A549 (cell line): ENCODE measurements around the gene PYROXD2. TPM values are rescaled to one million over a fixed set of nuclear protein-coding genes. Genes with fewer than 3 reads are reported as not detected.
"Not testable (repeated sequence)": the region's sequence is repeated elsewhere in the genome, so short reads cannot be mapped to it uniquely, and the experiment has no call there.

Experiments used
- ATAC-seq, 2 experiments: fragments of 200-7000 bp in 1 of 2; fragments of >200 bp in 1 of 2; cut with Nextera tagmentation in 1 of 2; cut with Tn5 transposase in 1 of 2; 3 replicates each; pipeline versions ENCODE4 v1.8.0 to v1.9.1; 2018 to 2020; ENCODE audit warnings: mild to moderate bottlenecking in 1 of 2, moderate library complexity in 1 of 2
- CTCF ChIA-PET: fragments of 300-600 bp; sonication (Branson Sonifier 250); formaldehyde crosslinking; extraction: SDS; loops from one replicate; lab custom pipeline; 2021; ENCODE audit warnings: antibody characterized with exemption, inconsistent platforms; lab: Yijun Ruan, JAX
- POLR2A ChIA-PET: fragments of 350-600 bp; formaldehyde crosslinking; extraction: SDS; loops from one replicate; lab custom pipeline; 2021; ENCODE audit warnings: antibody characterized with exemption, inconsistent platforms; lab: Yijun Ruan, JAX
- DNase-seq, 2 experiments: peaks; one replicate each; pipeline versions ENCODE4 v3.0.0 to v3.0.0-alpha.2; 2011 to 2016; ENCODE audit warnings: low read depth in 1 of 2, low spot score in 1 of 2
- FAIRE-seq: peaks from 2 replicates; lab custom pipeline; 2011; peaks lifted over from hg19 to GRCh38; lab: Jason Lieb, UNC
- H3K27ac ChIP-seq, 2 experiments: fragments of >200 bp; sonication (Bioruptor Twin); formaldehyde crosslinking; 3 replicates each; pipeline ENCODE4 v1.5.1; 2016 to 2017
- H3K4me1 ChIP-seq: fragments of >200 bp; sonication (Bioruptor Twin); formaldehyde crosslinking; 3 replicates; pipeline ENCODE4 v1.6.1; 2016
- H3K4me2 ChIP-seq: fragments of >200 bp; sonication (Bioruptor Twin); formaldehyde crosslinking; 3 replicates; pipeline ENCODE4 v1.6.1; 2016
- H3K4me3 ChIP-seq: fragments of >200 bp; sonication (Bioruptor Twin); formaldehyde crosslinking; 3 replicates; pipeline ENCODE4 v1.5.1; 2016
- H3K9me3 ChIP-seq: fragments of >200 bp; sonication (Bioruptor Twin); formaldehyde crosslinking; 3 replicates; pipeline ENCODE4 v1.6.1; 2016
- BHLHE40 ChIP-seq: IDR thresholded peaks from 2 replicates; pipeline ENCODE4 v1.6.1; 2012; ENCODE audit warnings: low read depth, low read length, inconsistent platforms
- CBX8 ChIP-seq: fragments of 200-600 bp; sonication (generic); IDR thresholded peaks from 2 replicates; pipeline ENCODE4 v1.6.1; 2016
- E2F6 ChIP-seq: IDR thresholded peaks from 2 replicates; pipeline ENCODE4 v1.6.1; 2012; ENCODE audit warnings: low read depth, borderline replicate concordance
- EHF ChIP-seq: fragments of 250-450 bp; sonication (Bioruptor Pico); IDR thresholded peaks from 2 replicates; pipeline ENCODE4 v1.5.0; 2020; ENCODE audit warnings: mild to moderate bottlenecking
- EHMT2 ChIP-seq: fragments of 200-600 bp; sonication (generic); IDR thresholded peaks from 2 replicates; pipeline ENCODE4 v1.6.1; 2016; ENCODE audit warnings: antibody characterized with exemption, low read depth, mild to moderate bottlenecking, moderate library complexity
- FOSB ChIP-seq: fragments of 250-450 bp; sonication (Bioruptor Pico); IDR thresholded peaks from 2 replicates; pipeline ENCODE4 v1.5.0; 2020; ENCODE audit warnings: mild to moderate bottlenecking, moderate library complexity
- FOSL2 ChIP-seq, 2 experiments: fragments of 450-650 bp in 1 of 2; fragments of >200 bp in 1 of 2; sonication (Bioruptor Twin) in 1 of 2; formaldehyde crosslinking; IDR thresholded peaks; 2 replicates each; pipeline versions ENCODE4 v1.5.0 to v1.6.1; 2016 to 2020; ENCODE audit warnings: mild to moderate bottlenecking in 1 of 2, moderate library complexity in 1 of 2
- GATA3 ChIP-seq: IDR thresholded peaks from 2 replicates; pipeline ENCODE4 v1.6.1; 2012; ENCODE audit warnings: borderline replicate concordance
- HEYL ChIP-seq: fragments of 250-450 bp; sonication (Bioruptor Pico); IDR thresholded peaks from 2 replicates; pipeline ENCODE4 v1.8.0; 2021; ENCODE audit warnings: mild to moderate bottlenecking, moderate library complexity
- HOXA7 ChIP-seq: fragments of 250-450 bp; sonication (Bioruptor Pico); IDR thresholded peaks from 2 replicates; pipeline ENCODE4 v1.5.0; 2020; ENCODE audit warnings: mild to moderate bottlenecking, moderate library complexity
- JUN ChIP-seq, 2 experiments: fragments of >200 bp; sonication (Bioruptor Twin); formaldehyde crosslinking; IDR thresholded peaks; 2 replicates in 1 of 2; 3 replicates in 1 of 2; pipeline ENCODE4 v1.6.1; 2016 to 2017
- KDM5A ChIP-seq: fragments of 200-600 bp; sonication (generic); IDR thresholded peaks from 2 replicates; pipeline ENCODE4 v1.6.1; 2016; ENCODE audit warnings: antibody characterized with exemption, mild to moderate bottlenecking
- MAX ChIP-seq: IDR thresholded peaks from 2 replicates; pipeline ENCODE4 v1.6.1; 2012
- MYC ChIP-seq: IDR thresholded peaks from 2 replicates; pipeline ENCODE4 v1.6.1; 2012; ENCODE audit warnings: mild to moderate bottlenecking, inconsistent platforms, low read length, improper control_type of control experiment, borderline replicate concordance
- NFE2L2 ChIP-seq: fragments of 150-350 bp; conservative IDR thresholded peaks from 2 replicates; pipeline ENCODE4 v1.6.1; 2014; ENCODE audit warnings: low read length
- POLR2A ChIP-seq: IDR thresholded peaks from 2 replicates; pipeline ENCODE4 v1.6.1; 2012; ENCODE audit warnings: mild to moderate bottlenecking, low read length
- POLR2AphosphoS2 ChIP-seq: conservative IDR thresholded peaks from 2 replicates; pipeline ENCODE4 v1.6.1; 2012; ENCODE audit warnings: low read length, improper control_type of control experiment, inconsistent platforms
- RAD21 ChIP-seq, 2 experiments: fragments of >200 bp in 1 of 2; sonication (Bioruptor Twin) in 1 of 2; formaldehyde crosslinking in 1 of 2; IDR thresholded peaks in 1 of 2; conservative IDR thresholded peaks in 1 of 2; 2 replicates in 1 of 2; 3 replicates in 1 of 2; pipeline ENCODE4 v1.6.1; 2012 to 2018; ENCODE audit warnings: inconsistent platforms in 1 of 2
- RCOR1 ChIP-seq: fragments of 150-350 bp; IDR thresholded peaks from 2 replicates; pipeline ENCODE4 v1.6.1; 2014; ENCODE audit warnings: antibody characterized with exemption, low read length, low read depth
- REST ChIP-seq: fragments of 200-600 bp; sonication (generic); IDR thresholded peaks from 2 replicates; pipeline ENCODE4 v1.6.1; 2016; ENCODE audit warnings: antibody characterized with exemption, mild to moderate bottlenecking, moderate library complexity
- SMC3 ChIP-seq: fragments of >200 bp; sonication (Bioruptor Twin); formaldehyde crosslinking; IDR thresholded peaks from 3 replicates; pipeline ENCODE4 v1.6.1; 2018; ENCODE audit warnings: inconsistent platforms
- TFCP2L1 ChIP-seq: fragments of 250-450 bp; sonication (Bioruptor Pico); IDR thresholded peaks from 2 replicates; pipeline ENCODE4 v1.5.0; 2021; ENCODE audit warnings: mild to moderate bottlenecking
- USF2 ChIP-seq: fragments of 450-650 bp; IDR thresholded peaks from 2 replicates; pipeline ENCODE4 v1.6.1; 2014; ENCODE audit warnings: antibody characterized with exemption
- ZC3H11A ChIP-seq: fragments of 450-650 bp; IDR thresholded peaks from 2 replicates; pipeline ENCODE4 v1.6.1; 2014; ENCODE audit warnings: antibody characterized with exemption, mild to moderate bottlenecking
- WGBS: methylation state at CpG from one replicate; pipeline ENCODE4 v1.1.6; 2017; ENCODE audit errors: missing lambda C conversion rate; 5-methylcytosine and 5-hydroxymethylcytosine counted together
- polyA plus RNA-seq, 4 experiments: library from polyadenylated mRNA; depleted of rRNA in 3 of 4; stranded (reverse); fragments of >200 nt; fragmentation: RNase III in 1 of 4; extraction: RNeasy Plus Mini Kit Qiagen cat#74134 plus additional on column Dnase treatment in 1 of 4; gene quantifications; 2 replicates in 3 of 4; 3 replicates in 1 of 4; pipeline ENCODE4 v1.2.3, GENCODE V29; 2011 to 2017

PYROXD2 gene
- polyA plus RNA-seq, 2 of the 4 experiments (the other 2 are of a cell fraction): 4.6 to 6.3 TPM

- POLR2A ChIA-PET: no interaction called here
- DNase-seq (no peak), FAIRE-seq (no peak), ATAC-seq (no peak)
- Histone ChIP-seq H3K4me1 (peaks cover 10% of the 10 kb centered on the region; the same call in 1 of the 3 replicates), H3K4me3 (no peak overlapping the region), H3K27ac (peak overlapping the region in 1 of 2 experiments; percentile 50; a peak in 2 of 6 replicates), H3K9me3 (no peaks in the 10 kb centered on the region)
- CTCF ChIA-PET: interaction anchor here (1.0 kb wide), 1 partner anchor 74 kb away, joined by 3 read pairs; no protein-coding TSS in a partner anchor
- TF ChIP-seq SMC3 (no peak), POLR2A (no peak), MAX (no peak), HEYL (CRISPR knock-in tag) (no peak), JUN (IDR thresholded peaks at IDR 0.05) (no peak), E2F6 (no peak), KDM5A (no peak), REST (no peak), USF2 (no peak), MYC (no peak), BHLHE40 (no peak), HOXA7 (CRISPR knock-in tag) (no peak)
- TF ChIP-seq, all 56 proteins: peak for 0
- no peak overlapping the region for H3K4me2 ChIP-seq
- 86% methylated on average over 5 of the region's 6 CpGs for WGBS
These were observed 31.1 kb downstream of the PYROXD2 start for GRCh38 chr10:98383869-98384268.

- FAIRE-seq; H3K9me3 ChIP-seq; H3K4me1 ChIP-seq; POLR2A ChIA-PET; H3K4me3 ChIP-seq; TF ChIP-seq FOSL2 (IDR thresholded peaks at IDR 0.05): not testable (repeated sequence)
- ATAC-seq: peak in 1 of 2 experiments; percentile 36; a peak in 1 of 6 replicates
- TF ChIP-seq FOSL2 (CRISPR knock-in tag; IDR thresholded peaks at IDR 0.05): peak; percentile 44
- CTCF ChIA-PET: interaction anchor here (0.9 to 1.0 kb wide), 2 partner anchors 20 to 74 kb away, joined by 3 read pairs; no protein-coding TSS in a partner anchor
- peak overlapping the region; percentile 5; the same call in 1 of the 3 replicates for H3K4me2 ChIP-seq
- WGBS: 81% methylated on average over 7 of the region's 7 CpGs
- peak overlapping the region in 1 of 2 experiments; percentile 50; a peak in 2 of 6 replicates for H3K27ac ChIP-seq
- DNase-seq: peak in 1 of 2 experiments; percentile 27
These were observed 31.8 kb downstream of the PYROXD2 start for GRCh38 chr10:98383134-98383667.

GRCh38 chr10:98382691-98383101 lies 32.3 kb downstream of the PYROXD2 start:
- H3K4me3 ChIP-seq: no peak overlapping the region
- 81% methylated on average over 5 of the region's 5 CpGs for WGBS
- 0 out of 6 replicates have a peak overlapping the region, but pooled peaks of 1 of the 2 experiments have one; percentile 32 for H3K27ac ChIP-seq
- POLR2A ChIA-PET: no interaction called here
- DNase-seq (no peak), ATAC-seq (no peak), FAIRE-seq (no peak)
- no peak overlapping the region for H3K4me2 ChIP-seq
- CTCF ChIA-PET: interaction anchor here (0.9 kb wide), 1 partner anchor 20 kb away, joined by 3 read pairs; no protein-coding TSS in a partner anchor
- peaks cover 10% of the 10 kb centered on the region; the same call in 1 of the 3 replicates for H3K4me1 ChIP-seq
- no peaks in the 10 kb centered on the region for H3K9me3 ChIP-seq
- TF ChIP-seq NFE2L2: no peak
- TF ChIP-seq ZC3H11A: no peak
- no peak for TF ChIP-seq REST
- no peak for TF ChIP-seq GATA3
- no peak for TF ChIP-seq RCOR1
- TF ChIP-seq FOSB (CRISPR knock-in tag): no peak
- no peak for TF ChIP-seq FOSL2 (IDR thresholded peaks at IDR 0.05)
- no peak for TF ChIP-seq FOSL2 (CRISPR knock-in tag; IDR thresholded peaks at IDR 0.05)
- TF ChIP-seq POLR2AphosphoS2: no peak
- TF ChIP-seq EHF (CRISPR knock-in tag): no peak
- TF ChIP-seq RAD21 (conservative IDR thresholded peaks at IDR 0.05 in 1 of 2, IDR thresholded peaks at IDR 0.05 in 1 of 2): no peak
- TF ChIP-seq CBX8: no peak
- no peak for TF ChIP-seq JUN (IDR thresholded peaks at IDR 0.05)
- no peak for TF ChIP-seq TFCP2L1 (CRISPR knock-in tag)
- no peak for TF ChIP-seq EHMT2
